Putamen (tissue), 1 donor: Measurements from ENCODE around the gene GFPT2.
"Not testable (repeated sequence)": the region's sequence is repeated elsewhere in the genome, so short reads cannot be mapped to it uniquely, and the experiment has no call there.

ENCODE experiments used
- DNase-seq: peaks from one replicate; pipeline ENCODE4 v3.0.0-alpha.2; 2016; ENCODE audit warnings: low spot score

GFPT2 gene

DNA sequence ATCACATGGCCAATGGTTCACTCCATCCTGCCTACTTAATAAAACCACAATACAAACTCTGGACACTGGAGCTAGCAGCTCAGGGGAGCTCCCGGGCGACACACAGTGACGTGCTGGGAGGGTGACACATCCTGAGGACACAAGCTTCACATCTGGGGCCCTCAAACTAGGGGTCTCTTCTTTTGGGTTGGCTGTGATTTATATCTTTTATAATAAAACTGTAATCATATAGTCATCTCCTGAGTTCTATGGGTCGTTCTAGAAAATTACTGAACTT, 49.2 kb downstream of the GFPT2 start:
- no peak for DNase-seq

DNA sequence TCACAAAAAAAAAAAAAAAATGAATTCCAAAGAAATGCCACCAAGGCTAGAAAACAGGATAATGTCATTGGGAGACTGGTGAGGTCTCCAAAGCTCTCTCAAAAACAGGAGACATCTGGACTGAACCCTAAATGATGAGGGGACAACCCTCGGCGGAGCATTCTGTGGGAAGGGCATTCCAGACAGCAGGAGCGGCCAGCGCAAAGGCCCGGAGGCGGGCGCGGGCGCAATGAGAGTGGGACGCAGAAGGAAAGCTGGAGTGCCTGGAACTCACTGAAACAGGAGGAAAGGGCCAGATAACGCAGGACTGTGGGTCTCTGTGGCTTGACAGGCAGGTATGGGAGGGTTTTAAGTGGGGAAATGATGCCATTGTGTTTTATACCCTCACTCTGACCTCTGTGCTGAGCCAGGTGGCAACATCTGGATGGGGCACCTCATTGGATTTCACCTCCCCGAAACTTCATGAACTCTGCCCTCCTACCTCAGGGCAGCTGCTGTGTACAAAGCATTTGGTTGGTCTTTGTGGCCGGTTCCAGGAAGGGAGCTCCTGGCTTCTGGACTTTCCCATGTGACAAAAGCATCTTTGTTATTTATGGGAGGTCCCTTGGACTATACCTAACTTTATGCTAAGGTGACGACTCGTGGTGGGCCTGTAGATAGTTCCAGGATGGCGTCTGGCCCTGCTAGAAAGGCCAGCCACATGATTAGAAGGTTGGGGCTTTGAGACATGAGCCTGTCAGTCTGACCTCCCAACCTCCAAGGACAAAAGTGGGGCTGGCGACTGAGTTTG, 49.7 kb downstream of the GFPT2 start:
- DNase-seq: no peak

DNA sequence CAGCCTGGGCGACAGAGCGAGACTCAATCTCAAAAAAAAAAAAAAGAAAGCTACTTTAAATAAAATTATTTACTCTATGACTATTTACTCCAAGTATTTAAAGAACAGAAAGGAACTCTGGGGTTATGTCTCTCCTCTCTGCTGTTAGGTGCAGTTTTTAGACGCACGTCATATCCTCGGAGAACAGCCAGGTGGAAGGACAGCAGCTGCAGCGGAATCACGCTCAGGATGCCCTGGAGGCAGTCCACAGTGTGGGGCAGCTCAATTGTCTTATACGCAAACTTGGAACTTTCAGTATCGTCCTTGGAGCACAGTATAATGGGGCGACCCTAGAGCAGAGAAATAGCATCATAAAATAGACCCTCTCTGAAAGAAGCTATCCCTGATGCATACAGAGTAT, 50.9 kb downstream of the GFPT2 start:
- DNase-seq: no peak

DNA sequence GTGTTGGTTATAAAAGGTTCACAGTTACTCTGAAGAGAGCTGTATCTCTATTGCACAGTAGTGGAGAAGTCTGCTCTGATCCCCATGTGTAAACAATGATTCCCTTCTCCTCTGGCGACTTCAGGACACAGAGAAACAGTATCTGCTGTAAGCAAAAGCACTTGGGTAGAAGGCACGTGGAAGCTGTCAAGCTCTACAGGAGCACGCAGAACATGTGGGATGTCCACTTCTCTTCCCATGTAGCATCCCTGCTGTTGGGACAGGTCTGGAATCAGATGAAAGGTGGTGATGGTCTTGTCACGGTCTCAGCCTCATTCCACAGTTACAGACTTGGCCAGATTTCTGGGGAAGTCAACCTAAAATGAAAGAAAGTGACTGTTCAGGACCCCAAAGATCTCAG, 51.9 kb downstream of the GFPT2 start:
- no peak for DNase-seq

DNA sequence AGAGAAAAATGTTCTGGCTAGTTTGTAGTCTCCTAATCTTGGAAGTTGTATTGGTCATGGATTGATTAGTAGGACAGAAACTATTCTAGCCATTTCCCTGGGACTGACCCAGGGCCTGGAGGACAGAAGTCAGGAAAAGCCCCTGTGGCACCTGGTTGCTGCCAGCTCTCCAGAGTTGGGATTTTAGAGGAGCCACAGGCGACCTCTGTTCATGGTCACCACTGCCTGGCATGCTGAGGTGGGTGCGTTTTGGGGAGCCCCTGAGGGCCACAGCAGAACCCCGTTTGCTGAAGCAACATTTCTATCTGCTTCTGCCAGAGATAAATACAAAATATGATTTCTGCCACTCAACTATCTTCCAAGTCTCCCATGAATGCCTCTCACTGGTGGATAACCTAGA, 53.6 kb downstream of the GFPT2 start:
- DNase-seq: no peak

DNA sequence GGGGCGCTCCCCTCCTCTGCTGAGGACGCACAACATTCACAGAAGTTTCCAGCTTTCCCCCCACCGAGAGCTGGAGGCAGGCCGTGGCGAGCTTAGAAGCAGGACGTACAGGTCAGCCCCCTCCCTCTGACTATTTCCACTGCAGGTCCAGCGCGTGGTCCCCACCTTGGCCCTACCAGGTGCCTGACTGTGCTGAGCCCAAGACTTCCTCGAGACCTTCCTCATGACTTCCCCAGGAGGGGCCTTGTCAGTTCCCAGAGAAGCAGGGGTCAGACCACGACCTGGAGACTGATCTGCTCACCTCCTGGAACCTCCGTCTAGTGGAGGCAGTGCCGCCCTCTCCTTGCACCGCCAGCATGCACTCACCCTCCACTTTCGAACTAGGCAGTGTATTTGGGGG, 54.1 kb downstream of the GFPT2 start:
- not testable (repeated sequence) for DNase-seq

DNA sequence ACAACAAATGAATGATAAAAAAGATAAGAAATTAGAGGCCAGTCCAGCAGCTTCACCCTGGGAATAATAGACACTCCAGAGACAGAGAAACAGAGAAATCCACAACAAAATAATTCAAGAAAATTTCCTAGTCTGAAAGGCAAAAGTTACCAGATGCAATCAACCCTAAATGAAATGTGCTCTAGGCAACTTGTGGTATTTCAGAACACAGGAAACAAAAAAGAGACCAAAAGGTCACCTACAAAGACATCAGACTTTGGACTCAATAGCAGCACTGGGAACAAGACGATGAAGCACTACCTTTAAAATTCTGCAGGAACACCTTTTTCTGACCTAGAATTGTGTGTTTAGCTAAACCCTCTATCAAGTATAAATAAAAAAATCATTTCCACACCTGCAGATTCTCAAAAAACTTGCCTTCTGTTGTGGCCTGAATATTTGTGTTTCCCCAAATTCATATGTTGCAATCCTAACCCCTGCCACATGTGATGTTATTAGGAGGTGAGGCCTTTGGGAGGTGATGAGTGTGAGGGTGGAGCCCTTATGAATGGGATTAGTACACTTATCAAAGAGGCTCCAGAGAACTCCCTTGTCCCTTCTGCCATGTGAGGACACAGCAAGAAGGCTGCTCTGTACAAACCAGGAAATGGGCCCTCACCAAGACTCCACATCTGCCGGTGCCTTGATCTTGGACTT, 55.4 kb downstream of the GFPT2 start:
- no peak for DNase-seq

DNA sequence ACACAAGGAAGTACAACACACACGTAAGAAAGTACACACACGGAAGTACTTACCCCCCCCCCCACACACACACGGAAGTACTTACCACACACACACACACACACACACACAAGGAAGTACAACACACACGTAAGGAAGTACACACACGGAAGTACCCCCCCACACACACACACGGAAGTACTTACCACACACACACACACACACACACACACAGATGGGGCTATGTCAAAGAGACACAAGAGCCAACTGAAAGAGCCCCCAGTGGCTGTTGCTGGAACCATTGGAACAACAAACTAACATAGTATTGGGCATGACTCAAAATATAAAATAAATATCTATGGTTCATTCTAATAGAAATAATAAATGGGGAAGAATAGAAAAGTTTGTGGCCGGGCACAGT, 56.4 kb downstream of the GFPT2 start:
- no peak for DNase-seq

DNA sequence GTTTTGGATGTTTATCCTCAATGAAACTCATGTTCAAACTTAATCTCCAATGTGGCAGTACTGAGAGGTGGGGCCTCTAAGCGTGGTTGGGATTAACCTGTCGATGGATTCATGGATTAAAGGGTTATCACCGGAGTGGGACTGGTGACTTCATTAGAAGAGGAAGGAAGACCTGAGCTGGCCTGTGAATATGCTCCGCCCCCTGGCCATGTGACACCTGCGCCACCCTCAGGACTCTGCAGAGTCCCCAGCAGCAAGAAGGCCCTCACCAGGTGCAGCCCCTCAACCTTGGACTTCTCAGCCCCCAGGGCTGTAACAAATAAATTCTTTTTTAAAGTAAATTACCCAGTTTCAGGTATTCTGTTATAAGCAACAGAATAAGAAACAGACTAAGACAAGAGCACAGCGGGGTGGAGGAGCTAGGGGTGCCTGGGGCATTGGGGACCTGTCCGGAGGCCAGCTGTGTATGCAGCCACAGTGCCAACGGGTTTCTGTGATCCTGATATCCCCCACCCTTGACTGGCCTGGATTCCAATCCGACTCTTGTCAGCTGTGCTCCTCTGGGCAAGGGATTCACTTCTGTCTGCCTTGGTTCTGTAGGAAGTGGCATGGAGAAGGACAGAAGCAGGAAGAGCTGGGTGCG, 58.1 kb downstream of the GFPT2 start:
- no peak for DNase-seq

DNA sequence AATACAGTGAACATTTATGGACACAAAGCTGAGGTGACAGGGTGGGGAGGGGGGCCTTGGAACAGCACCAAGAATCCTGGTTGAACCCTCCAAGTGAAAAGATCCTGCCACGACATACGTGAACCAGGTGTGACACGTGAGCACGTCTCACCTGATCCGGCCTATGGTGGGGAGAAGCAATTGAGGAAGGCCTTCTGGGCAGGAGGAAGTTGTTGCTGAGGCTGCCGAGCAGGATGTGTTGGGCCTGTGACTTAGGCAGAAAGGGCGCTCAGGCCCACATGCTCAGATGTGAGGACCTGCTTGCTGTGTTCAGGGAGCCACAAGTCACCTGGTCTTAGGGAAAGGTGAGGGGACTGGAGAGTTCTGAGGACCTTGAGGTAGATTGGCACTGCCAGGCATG, 58.7 kb downstream of the GFPT2 start:
- no peak for DNase-seq

DNA sequence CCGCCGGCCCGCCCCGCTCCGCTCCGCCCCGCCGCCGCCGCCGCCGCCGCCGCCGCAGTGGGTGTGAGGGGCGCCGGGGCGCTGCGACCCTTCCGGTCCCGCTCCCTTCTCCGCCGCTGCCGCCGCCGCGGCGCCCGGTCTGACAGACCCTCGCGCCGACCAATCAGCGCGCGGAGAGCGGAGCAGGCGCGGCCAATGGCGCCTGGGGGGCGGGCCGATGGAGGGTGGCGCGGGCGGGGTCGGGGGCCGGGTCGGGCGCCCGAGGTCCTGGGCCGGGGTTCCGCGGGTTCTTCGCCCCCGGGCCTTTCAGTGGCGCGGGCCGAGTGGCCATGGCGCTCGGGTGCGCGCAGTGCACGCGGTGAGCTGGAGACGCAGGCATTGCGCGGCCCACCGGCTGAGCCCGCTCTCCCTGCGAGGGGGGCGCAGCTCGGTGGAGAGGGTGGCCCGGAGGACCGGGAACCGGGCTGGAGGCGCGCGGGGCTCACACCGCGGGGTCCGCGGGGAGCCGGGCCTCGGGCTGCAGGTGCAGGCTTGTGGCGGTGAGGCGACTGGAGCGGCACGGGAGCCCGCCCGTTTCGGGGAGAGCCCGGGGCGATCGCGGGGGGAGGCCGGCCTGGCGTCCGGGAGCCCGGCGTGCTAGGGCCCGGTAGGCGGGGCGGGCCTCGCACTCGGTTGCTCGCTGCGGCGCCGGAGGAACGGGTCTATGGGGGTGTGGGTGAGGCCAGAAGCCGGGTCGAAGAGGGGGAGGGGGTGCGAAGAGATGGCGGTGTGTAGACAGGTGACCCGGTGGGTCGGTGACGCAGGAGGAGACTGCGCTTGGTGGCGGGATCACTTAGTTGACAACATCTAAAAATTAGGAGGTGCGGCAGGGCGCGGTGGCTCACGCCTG, 60.9 kb downstream of the GFPT2 start, which contains the start of gene MAPK9:
MAPK9 (minus strand) TSS at position 141 of the 889 bp plus-strand sequence. CDS start 11,522 bp downstream, outside the sequence.
- DNase-seq: peak; percentile 89

DNA sequence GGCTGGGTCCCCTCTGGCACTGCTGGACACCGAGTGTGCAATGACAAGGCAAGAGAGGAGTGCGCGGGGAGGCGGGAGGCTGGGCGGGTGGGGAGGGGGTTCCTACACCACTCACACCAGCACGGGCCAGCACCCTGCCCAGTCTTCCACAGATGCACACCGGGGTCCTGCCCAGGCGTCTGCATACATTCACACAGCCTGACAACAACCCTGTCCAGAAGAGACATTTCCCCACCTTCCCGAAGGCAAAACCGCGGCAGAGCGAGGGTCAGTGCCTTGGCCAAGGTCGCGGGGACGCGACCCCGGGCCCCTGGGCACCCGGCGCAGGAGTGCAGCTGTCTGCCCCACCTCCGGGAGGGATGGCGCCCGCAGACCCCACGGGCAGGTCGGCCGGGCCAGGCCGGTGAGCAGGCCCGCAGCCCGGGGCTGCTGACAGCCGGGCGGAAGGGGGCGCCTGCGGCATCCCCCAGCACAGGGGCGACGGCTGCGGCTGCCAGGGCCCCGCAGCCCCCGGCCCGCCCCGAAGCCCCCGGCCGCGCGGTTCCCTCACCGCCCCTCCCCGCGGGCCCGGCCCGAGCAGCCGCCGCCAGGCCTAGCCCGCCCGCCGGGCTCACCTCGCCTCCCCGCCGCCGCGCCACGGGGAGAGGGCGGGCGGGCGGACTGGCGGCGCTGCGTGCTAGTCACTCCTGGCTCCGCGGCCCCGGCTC, 61.7 kb downstream of the GFPT2 start:
- DNase-seq: peak; percentile 24

DNA sequence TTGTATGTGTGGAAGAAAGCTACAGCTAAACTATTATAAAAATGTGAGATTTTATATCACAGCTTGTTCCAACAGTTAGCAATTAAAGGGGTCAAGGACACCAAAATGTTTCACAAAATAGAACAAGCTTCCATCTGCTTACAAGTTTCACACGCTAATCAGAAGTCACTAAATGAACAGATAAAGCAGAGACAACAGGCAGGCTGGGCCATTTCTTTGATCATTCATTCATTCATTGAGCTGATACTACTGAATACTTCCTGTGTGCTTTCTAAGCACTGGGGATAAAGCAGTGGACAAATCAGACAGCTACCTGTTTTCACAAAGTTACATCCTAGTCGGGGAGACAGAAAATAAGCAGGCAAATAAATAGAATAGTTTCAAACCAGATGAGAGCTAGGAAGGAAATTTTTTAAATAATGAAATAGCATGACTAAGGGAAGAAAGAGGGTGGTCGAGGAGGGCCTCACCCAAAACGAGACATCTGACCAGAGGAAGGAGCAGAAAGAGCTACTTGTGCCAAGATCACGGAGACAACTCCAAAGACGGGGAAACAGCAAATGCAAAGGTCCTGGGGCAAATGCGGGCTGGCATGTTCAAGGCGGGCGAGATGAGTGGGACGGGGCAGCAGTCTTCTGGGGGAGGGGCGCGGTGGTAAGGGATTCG, 62.4 kb downstream of the GFPT2 start:
- no peak for DNase-seq

DNA sequence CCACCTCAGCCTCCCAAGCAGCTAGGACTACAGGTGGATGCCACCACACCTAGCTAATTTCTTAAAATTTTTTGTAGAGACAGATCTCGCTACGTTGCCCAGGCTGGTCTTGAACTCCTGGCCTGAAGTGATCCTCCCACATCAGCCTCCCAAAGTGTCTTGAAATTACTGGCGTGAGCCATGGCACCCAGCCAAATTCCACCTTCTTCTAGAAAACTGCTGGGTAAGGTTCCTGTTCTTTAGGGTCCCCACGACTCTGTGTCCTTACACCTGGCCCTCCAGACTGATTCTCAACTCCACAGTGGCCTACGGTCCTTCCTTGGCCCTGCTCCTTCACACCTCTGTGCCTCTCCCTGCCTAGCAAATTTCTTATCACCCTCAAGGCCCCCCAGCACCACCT, 63.2 kb downstream of the GFPT2 start:
- no peak for DNase-seq

DNA sequence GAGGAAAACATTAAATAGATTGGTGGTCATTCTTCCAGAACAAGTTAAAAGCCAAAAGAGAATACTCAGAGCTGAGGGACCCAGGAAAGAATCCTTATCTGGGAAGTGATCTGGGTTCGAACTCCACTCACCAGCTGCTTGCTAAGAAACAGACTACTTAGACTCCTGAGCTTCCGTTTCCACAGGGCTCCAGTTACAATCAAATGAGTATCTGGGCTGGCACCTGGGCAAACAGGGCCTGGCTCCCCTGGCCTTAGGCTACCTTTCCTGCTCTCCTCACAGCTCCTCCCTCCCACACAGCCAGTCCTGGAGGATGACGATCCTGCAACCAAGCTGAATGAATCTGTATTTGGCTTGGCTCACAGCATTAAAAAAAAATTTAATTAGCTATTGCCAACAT, 63.7 kb downstream of the GFPT2 start:
- DNase-seq: no peak

DNA sequence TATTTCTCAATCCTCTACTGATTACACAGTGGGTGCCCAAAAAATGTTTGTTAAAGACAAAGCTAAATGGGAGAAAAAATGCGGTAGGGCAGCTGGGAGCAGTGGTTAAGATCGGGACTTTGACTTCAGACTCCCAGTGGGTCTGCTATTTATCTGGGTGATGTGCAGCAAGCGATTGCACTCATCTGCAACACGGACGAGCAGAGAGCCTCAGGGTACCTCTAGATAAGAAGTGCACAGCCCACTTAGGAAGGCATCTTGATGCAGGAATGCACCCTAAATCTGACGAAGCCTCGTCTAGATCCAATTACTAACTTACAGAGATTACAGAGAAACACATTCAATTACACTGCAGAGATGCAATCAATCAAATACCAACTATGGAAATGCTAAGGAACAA, 65.3 kb downstream of the GFPT2 start:
- DNase-seq: no peak

DNA sequence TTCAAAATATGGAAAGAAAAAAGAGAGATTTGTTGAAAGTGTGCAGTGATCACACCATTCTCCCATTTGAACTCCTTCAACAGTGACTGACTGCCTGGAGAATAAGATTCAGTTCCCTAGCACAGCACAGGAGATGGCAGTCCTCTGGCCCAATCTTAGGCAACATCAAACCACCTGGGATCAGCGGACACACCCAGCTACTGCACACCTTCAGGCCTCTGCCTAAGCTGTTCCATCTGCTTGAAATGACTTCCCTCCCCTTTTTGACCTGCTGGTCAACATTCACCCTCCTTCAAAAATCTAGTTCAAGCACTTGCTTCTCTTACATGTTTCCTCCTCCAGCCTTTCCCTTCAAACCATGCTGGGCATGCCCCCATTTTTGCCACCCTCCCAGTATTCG, 65.7 kb downstream of the GFPT2 start:
- no peak for DNase-seq

DNA sequence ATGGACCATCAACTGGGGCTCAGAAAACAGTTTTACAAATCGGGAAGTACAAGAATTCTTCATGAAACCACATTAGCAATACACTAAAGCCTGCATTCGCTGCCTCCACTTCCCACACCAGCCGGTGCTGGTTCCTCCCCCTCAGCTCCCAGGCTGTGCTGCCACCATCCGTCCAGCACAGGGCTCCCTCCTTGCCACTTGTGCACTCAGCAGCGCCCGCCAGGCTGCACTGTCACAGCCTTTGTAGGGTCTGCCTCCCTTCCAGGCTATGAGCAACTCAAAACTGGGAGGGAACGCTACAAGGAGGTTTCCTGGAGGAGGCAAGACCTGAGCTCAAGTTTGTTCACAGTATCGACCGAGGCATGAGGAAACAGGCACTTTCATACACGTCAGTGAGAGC, 69.0 kb downstream of the GFPT2 start:
- DNase-seq: peak; percentile 49

DNA sequence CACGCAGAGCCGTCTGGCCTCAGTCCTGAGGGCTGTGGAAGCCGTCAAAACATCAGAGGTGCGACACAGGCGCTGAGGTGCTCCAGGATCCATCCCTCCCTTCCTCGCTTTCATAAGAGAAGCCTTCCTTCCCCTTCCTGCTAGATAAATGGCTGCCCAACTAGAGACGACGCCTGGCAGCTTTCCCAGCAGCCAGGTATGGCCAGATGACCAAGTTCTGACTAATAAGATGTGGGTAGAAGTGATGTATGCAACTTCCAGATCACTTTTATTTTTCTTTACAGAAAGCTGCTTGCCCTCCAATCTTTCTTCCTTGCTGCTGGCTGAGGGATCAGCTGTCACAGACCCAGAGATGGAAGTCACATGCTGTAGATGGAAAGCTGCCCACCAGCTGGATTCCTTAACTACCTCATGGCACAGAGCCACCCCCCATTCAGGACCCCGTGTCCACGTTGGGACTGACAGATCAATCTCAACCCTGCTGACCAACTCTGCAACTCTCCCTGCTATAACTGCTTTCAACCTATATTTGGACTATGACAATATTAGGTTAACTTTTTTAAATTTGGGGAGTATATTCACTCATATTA, 70.0 kb downstream of the GFPT2 start:
- DNase-seq: no peak

DNA sequence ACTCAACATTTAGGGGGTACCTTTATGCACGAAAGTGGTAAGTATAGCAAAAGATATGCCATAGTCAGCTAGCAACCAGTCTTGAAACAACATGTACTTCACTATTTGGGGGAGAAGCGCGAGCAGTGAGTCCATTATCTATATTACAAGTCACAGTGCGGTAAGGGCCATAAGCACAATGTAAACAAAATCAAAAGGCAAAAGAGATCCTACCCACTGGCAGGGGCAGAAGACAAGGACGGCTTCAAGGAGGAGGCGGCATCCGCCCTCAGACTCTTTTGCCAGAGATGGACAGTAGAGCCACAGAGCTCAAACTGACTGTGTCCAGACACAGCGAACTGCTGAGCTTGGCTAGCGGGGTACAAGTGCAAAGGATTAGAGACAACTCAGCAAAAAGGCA, 70.9 kb downstream of the GFPT2 start:
- no peak for DNase-seq

DNA sequence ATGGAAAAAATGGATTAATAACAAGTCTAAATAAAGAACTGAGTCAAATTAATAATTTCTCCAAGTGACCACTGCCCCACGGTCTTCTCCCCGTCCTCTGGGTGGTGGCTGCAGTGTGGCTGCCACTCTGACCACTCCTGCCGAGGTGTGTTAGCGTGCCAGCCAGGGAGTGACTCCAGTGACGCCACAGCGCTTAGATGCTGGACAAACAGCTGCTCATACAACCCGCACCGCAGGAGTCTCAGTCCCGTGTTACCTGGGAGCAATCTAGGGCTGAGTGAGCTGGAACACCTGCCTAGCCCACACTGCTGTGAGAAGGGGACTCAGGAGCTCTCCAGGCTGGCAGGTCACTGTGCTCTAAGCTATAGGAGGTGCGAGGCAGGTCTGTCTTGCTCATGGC, 71.4 kb downstream of the GFPT2 start:
- DNase-seq: no peak
